Measurements from ENCODE around the gene CENPX.

CENPX gene

GRCh38 chr17:82034371-82035011 is 11.8 kb upstream of the CENPX start:
- Histone ChIP-seq H3K4me1 (ENCODE audit: control insufficient read depth, low read length) (peaks cover 39% of the 10 kb centered on the region), H3K27ac (ENCODE audit: low read depth, low read length) (no peak overlapping the region), H3K36me3 (ENCODE audit: control insufficient read depth, low read length) (peaks cover 21% of the 10 kb centered on the region), H3K4me3 (ENCODE audit: low read length) (no peak overlapping the region), H3K9me2 (replicated peaks; ENCODE audit: control insufficient read depth, low read length) (no peaks in the 10 kb centered on the region), H3K4me2 (ENCODE audit: low read length) (no peak overlapping the region), H3F3A (ENCODE audit: control insufficient read depth, insufficient read depth) (peaks cover 9% of the 10 kb centered on the region), H3K27me3 (ENCODE audit: control insufficient read depth, low read length) (no peaks in the 10 kb centered on the region), H3K9me3 (ENCODE audit: control insufficient read depth, insufficient read depth, low read length) (no peaks in the 10 kb centered on the region), H4K20me1 (ENCODE audit: control insufficient read depth, insufficient read depth, low read depth, low read length) (peaks cover 5% of the 10 kb centered on the region), H3K79me2 (ENCODE audit: control insufficient read depth, low read length) (peaks cover 12% of the 10 kb centered on the region)
- no peak for TF ChIP-seq EZH2phosphoT487 (IDR thresholded peaks at IDR 0.05; ENCODE audit: borderline replicate concordance, low read length)
- TF ChIP-seq, protein P1, sequence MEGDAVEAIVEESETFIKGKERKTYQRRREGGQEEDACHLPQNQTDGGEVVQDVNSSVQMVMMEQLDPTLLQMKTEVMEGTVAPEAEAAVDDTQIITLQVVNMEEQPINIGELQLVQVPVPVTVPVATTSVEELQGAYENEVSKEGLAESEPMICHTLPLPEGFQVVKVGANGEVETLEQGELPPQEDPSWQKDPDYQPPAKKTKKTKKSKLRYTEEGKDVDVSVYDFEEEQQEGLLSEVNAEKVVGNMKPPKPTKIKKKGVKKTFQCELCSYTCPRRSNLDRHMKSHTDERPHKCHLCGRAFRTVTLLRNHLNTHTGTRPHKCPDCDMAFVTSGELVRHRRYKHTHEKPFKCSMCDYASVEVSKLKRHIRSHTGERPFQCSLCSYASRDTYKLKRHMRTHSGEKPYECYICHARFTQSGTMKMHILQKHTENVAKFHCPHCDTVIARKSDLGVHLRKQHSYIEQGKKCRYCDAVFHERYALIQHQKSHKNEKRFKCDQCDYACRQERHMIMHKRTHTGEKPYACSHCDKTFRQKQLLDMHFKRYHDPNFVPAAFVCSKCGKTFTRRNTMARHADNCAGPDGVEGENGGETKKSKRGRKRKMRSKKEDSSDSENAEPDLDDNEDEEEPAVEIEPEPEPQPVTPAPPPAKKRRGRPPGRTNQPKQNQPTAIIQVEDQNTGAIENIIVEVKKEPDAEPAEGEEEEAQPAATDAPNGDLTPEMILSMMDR (IDR thresholded peaks at IDR 0.05; ENCODE audit: low read depth, low read length, poor library complexity, severe bottlenecking): no peak

DNA sequence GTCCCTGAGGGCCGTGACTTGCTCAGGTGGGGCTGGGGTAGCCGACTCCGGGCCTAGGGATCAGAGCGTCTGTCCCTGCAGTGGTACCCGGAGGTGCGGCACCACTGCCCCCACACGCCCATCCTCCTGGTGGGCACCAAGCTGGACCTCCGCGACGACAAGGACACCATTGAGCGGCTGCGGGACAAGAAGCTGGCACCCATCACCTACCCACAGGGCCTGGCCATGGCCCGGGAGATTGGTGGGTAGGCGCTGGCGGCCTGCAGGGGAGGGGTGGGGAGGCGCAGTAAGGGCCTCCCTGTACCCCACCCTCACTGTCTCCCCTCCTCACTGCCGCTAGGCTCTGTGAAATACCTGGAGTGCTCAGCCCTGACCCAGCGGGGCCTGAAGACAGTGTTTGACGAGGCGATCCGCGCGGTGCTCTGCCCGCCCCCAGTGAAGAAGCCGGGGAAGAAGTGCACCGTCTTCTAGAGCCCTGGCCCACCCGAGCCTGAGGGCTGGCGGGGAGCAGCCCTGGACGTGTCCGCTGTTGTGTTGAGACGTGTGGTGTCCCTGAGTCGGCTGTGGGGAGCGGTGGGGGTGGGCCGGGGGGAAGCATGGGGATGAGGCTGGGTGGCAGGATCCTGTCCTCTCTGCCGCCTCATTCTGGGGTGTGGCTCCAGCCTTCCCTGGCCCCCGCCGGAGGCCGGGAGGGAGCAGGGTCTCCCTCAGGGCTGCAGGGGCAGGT is 10.8 kb upstream of the CENPX start:
- H3K4me3 ChIP-seq (ENCODE audit: low read length): no peak overlapping the region
- peaks cover 5% of the 10 kb centered on the region for H4K20me1 ChIP-seq (ENCODE audit: control insufficient read depth, insufficient read depth, low read depth, low read length)
- H3K9me2 ChIP-seq (replicated peaks; ENCODE audit: control insufficient read depth, low read length): no peaks in the 10 kb centered on the region
- no peak overlapping the region for H3K27ac ChIP-seq (ENCODE audit: low read depth, low read length)
- H3K4me1 ChIP-seq (ENCODE audit: control insufficient read depth, low read length): peaks cover 33% of the 10 kb centered on the region
- TF ChIP-seq, protein P1 (IDR thresholded peaks at IDR 0.05; ENCODE audit: low read depth, low read length, poor library complexity, severe bottlenecking): no peak
- TF ChIP-seq EZH2phosphoT487 (IDR thresholded peaks at IDR 0.05; ENCODE audit: borderline replicate concordance, low read length): no peak
- no peaks in the 10 kb centered on the region for H3K9me3 ChIP-seq (ENCODE audit: control insufficient read depth, insufficient read depth, low read length)
- peaks cover 21% of the 10 kb centered on the region for H3K36me3 ChIP-seq (ENCODE audit: control insufficient read depth, low read length)
- H3K79me2 ChIP-seq (ENCODE audit: control insufficient read depth, low read length): peaks cover 12% of the 10 kb centered on the region
- H3F3A ChIP-seq (ENCODE audit: control insufficient read depth, insufficient read depth): peaks cover 9% of the 10 kb centered on the region
- no peak overlapping the region for H3K4me2 ChIP-seq (ENCODE audit: low read length)
- no peaks in the 10 kb centered on the region for H3K27me3 ChIP-seq (ENCODE audit: control insufficient read depth, low read length)

DNA sequence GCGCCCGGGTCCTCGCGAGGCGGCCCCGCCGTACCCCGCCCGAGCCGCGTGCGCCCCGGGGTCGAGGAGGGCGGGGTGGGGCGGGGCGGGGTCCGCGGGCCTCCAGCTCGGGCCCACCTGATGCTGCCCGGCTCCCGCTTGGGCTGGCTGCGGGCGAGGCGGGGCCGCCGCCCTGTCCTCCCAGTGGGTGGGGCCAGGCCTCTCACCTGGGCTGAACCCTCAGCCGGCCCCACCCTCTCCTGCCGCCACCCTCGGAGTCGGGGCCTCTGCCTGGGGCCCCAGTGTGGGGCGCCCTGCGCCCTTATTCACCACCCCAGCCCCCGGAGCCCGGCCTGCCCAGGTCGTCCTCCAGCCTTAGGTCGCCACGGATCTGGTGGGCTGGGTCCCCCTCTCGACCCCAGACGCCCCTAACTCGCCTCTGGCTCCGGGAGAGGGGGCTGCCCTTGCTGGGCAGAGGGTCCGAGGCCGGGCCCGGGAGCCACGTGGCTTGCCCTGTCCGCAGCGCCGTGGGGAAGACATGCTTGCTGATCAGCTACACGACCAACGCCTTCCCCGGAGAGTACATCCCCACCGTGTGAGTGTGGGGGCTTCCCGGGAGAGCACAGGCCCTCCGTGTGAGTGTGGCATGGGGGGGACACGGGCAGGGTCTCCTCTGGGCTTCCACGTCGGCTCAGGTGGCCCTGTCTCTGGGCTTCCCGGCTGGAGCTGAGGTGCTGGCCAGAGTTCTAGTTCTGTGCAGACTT is 9.4 kb upstream of the CENPX start:
- H3K27ac ChIP-seq (ENCODE audit: low read depth, low read length): no peak overlapping the region
- H4K20me1 ChIP-seq (ENCODE audit: control insufficient read depth, insufficient read depth, low read depth, low read length): peaks cover 5% of the 10 kb centered on the region
- H3K36me3 ChIP-seq (ENCODE audit: control insufficient read depth, low read length): peaks cover 24% of the 10 kb centered on the region
- peaks cover 9% of the 10 kb centered on the region for H3F3A ChIP-seq (ENCODE audit: control insufficient read depth, insufficient read depth)
- H3K4me1 ChIP-seq (ENCODE audit: control insufficient read depth, low read length): peaks cover 27% of the 10 kb centered on the region
- H3K4me2 ChIP-seq (ENCODE audit: low read length): peak overlapping the region; percentile 46; the same call in 1 of the 2 replicates
- peak overlapping the region; percentile 20; the same call in 1 of the 2 replicates for H3K4me3 ChIP-seq (ENCODE audit: low read length)
- no peaks in the 10 kb centered on the region for H3K27me3 ChIP-seq (ENCODE audit: control insufficient read depth, low read length)
- peaks cover 12% of the 10 kb centered on the region for H3K79me2 ChIP-seq (ENCODE audit: control insufficient read depth, low read length)
- H3K9me3 ChIP-seq (ENCODE audit: control insufficient read depth, insufficient read depth, low read length): no peaks in the 10 kb centered on the region
- TF ChIP-seq, protein P1 (IDR thresholded peaks at IDR 0.05; ENCODE audit: low read depth, low read length, poor library complexity, severe bottlenecking): no peak
- no peak for TF ChIP-seq EZH2phosphoT487 (IDR thresholded peaks at IDR 0.05; ENCODE audit: borderline replicate concordance, low read length)
- H3K9me2 ChIP-seq (replicated peaks; ENCODE audit: control insufficient read depth, low read length): no peaks in the 10 kb centered on the region

All from DOHH2 (cell line).